K562 (cell line): ENCODE measurements around the gene MAP2K7. TPM values are rescaled to one million over a fixed set of nuclear protein-coding genes. Genes with fewer than 3 reads are reported as not detected.
A peak's percentile ranks its signal among the peaks of the same experiment; 100 is the strongest.

Experiments
- ARNT ChIP-seq, 2 experiments: fragments of 450-650 bp; IDR thresholded peaks; 2 replicates each; pipeline ENCODE4 v1.6.1; 2016; ENCODE audit warnings: mild to moderate bottlenecking in 1 of 2
- CBFA2T2 ChIP-seq: fragments of 450-650 bp; conservative IDR thresholded peaks from 2 replicates; pipeline ENCODE4 v1.6.1; 2017; ENCODE audit warnings: mild to moderate bottlenecking
- GATA2 ChIP-seq: sonication (generic); formaldehyde crosslinking; IDR thresholded peaks from 2 replicates; pipeline ENCODE4 v1.4.0; 2020; ENCODE audit warnings: mild to moderate bottlenecking, missing genetic modification reagents
- HBP1 ChIP-seq: fragments of 450-650 bp; formaldehyde crosslinking; IDR thresholded peaks from 2 replicates; pipeline ENCODE4 v1.4.0; 2022; ENCODE audit warnings: missing genetic modification characterization
- HDAC1 ChIP-seq, 2 experiments: fragments of 450-650 bp; IDR thresholded peaks; 2 replicates each; pipeline ENCODE4 v1.6.1; 2016 to 2017; ENCODE audit warnings: inconsistent platforms in 1 of 2, mild to moderate bottlenecking in 1 of 2, moderate library complexity in 1 of 2
- HSF4 ChIP-seq: fragments of 250-450 bp; sonication (Bioruptor Pico); IDR thresholded peaks from 2 replicates; pipeline ENCODE4 v2.1.2; 2022; ENCODE audit warnings: mild to moderate bottlenecking, moderate library complexity, borderline replicate concordance
- JUNB ChIP-seq: fragments of 450-650 bp; formaldehyde crosslinking; conservative IDR thresholded peaks from 2 replicates; pipeline ENCODE4 v1.4.0; 2020; ENCODE audit warnings: mild to moderate bottlenecking
- KAT7 ChIP-seq: sonication (generic); formaldehyde crosslinking; IDR thresholded peaks from 2 replicates; pipeline ENCODE4 v1.8.0; 2022; ENCODE audit warnings: missing genetic modification reagents, mild to moderate bottlenecking, borderline replicate concordance
- L3MBTL2 ChIP-seq: fragments of 450-650 bp; IDR thresholded peaks from 2 replicates; pipeline ENCODE4 v1.6.1; 2016; ENCODE audit warnings: mild to moderate bottlenecking, moderate library complexity
- MAFG ChIP-seq: fragments of 450-650 bp; conservative IDR thresholded peaks from 2 replicates; pipeline ENCODE4 v1.6.1; 2016; ENCODE audit warnings: missing genetic modification characterization, missing compliant biosample characterization
- MXI1 ChIP-seq: IDR thresholded peaks from 2 replicates; pipeline ENCODE4 v1.6.1; 2011; ENCODE audit warnings: low read depth, mild to moderate bottlenecking, improper control_type of control experiment, low read length
- NELFE ChIP-seq: IDR thresholded peaks from 2 replicates; pipeline ENCODE4 v1.6.1; 2011; ENCODE audit warnings: mild to moderate bottlenecking; ENCODE audit not compliant: insufficient read depth, insufficient read length
- PTBP1 ChIP-seq: fragments of 200-400 bp; formaldehyde crosslinking; IDR thresholded peaks from 2 replicates; pipeline ENCODE4 v1.6.1; 2017; ENCODE audit warnings: low read depth, low read length
- RAD51 ChIP-seq: fragments of 450-650 bp; IDR thresholded peaks from 2 replicates; pipeline ENCODE4 v1.7.1; 2016; ENCODE audit warnings: low read depth, mild to moderate bottlenecking, borderline replicate concordance
- SP1 ChIP-seq: sonication (generic); formaldehyde crosslinking; IDR thresholded peaks from 2 replicates; pipeline ENCODE4 v1.8.1; 2022; ENCODE audit warnings: mild to moderate bottlenecking, missing genetic modification reagents
- SRSF9 ChIP-seq: fragments of 200-400 bp; formaldehyde crosslinking; IDR thresholded peaks from 2 replicates; pipeline ENCODE4 v1.6.1; 2017; ENCODE audit warnings: low read depth, low read length, borderline replicate concordance
- ZNF561 ChIP-seq: fragments of 450-650 bp; formaldehyde crosslinking; conservative IDR thresholded peaks from 2 replicates; pipeline ENCODE4 v1.4.0; 2020; ENCODE audit warnings: mild to moderate bottlenecking, moderate library complexity
- ZNF764 ChIP-seq: fragments of 250-450 bp; sonication (Bioruptor Pico); IDR thresholded peaks from 2 replicates; pipeline ENCODE4 v1.4.0; 2020; ENCODE audit warnings: low read depth, mild to moderate bottlenecking, moderate library complexity
- ZSCAN32 ChIP-seq: fragments of 450-650 bp; formaldehyde crosslinking; IDR thresholded peaks from 2 replicates; pipeline ENCODE4 v1.4.0; 2020; ENCODE audit warnings: mild to moderate bottlenecking, moderate library complexity
- polyA plus RNA-seq, 8 experiments: library from polyadenylated mRNA; depleted of rRNA in 4 of 8; stranded (reverse) in 5 of 8; unstranded in 3 of 8; fragments of >200 nt; fragmentation: Nextera tagmentation in 2 of 8; fragmentation: Illumina TruSeq in 1 of 8; extraction: Ambion mirVana in 2 of 8; extraction: Trizol in 1 of 8; gene quantifications; 2 replicates each; pipeline versions ENCODE4 v1.2.1 to v1.2.3, GENCODE V29; 2011 to 2014; ENCODE audit warnings: inconsistent platforms in 1 of 8, missing spikeins in 1 of 8
- total RNA-seq, 7 experiments: library from RNA; depleted of rRNA in 6 of 7; stranded (reverse); fragments of >200 nt in 6 of 7; fragmentation: Illumina TruSeq in 2 of 7; extraction: Trizol in 2 of 7; gene quantifications; 2 replicates each; pipeline versions ENCODE4 v1.2.1 to v1.2.3, GENCODE V29; 2011 to 2021; ENCODE audit warnings: low replicate concordance in 1 of 7
- TF ChIP-seq, protein P1 (sequence below): sonication (generic); formaldehyde crosslinking; IDR thresholded peaks from 2 replicates; pipeline ENCODE4 v1.8.0; 2022; ENCODE audit warnings: mild to moderate bottlenecking, missing genetic modification reagents
- TF ChIP-seq, protein P2 (sequence below): sonication (generic); formaldehyde crosslinking; IDR thresholded peaks from 2 replicates; pipeline ENCODE4 v1.8.1; 2023; ENCODE audit warnings: mild to moderate bottlenecking, missing genetic modification reagents
- TF ChIP-seq, protein P3 (sequence below): sonication (generic); formaldehyde crosslinking; IDR thresholded peaks from 2 replicates; pipeline ENCODE4 v1.8.0; 2022; ENCODE audit warnings: missing genetic modification reagents, mild to moderate bottlenecking, borderline replicate concordance

MAP2K7 gene
- total and polyA plus RNA-seq, 9 of the 15 experiments (the other 6 are each of a cell fraction or from before 2014, with no cell fraction given) = 0.51 to 45.8 (median 14.1) TPM

DNA sequence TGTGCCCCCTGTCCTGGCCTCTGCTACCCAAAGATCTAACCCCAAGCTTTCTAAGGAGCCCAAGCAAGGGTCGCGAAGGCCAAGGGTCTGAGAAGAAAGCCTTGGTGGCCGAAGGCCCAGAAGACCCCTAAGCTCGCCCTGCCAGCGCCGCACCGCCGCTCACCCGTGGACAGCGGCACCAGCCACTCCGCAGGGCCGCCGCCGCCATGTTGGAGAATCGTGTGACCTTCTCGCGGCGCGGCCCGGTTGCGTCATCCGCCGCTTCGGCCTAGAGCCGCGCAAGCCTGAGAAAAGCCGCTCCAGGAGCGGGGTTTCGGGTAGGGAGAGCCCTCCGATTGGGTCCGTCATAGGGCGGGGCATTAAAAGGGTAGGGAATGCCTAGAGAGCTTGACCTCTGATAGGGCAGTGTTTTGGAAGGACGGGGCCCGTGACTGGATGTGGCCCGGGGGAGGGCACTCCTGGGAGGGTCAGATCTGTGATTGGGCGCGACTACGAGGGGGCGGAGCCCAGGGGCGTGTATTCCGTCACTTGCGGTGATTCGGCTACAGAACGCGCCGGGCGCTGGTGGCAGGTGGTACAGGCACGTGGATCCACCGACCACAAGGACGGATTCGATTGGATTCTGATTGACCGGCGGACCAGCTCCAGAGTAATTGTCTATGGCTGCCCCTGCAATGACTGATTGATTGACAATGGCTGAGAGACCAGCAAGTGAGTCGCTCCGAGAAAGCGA is 39.9 kb downstream of the MAP2K7 start, which contains the start of gene TIMM44 (continued):
- no peak for TF ChIP-seq SRSF9
- TF ChIP-seq JUNB (CRISPR knock-in tag) = peak; percentile 87
- TF ChIP-seq ZNF561 (CRISPR knock-in tag) = no peak
- peak; percentile 93; the same call in 1 of the 2 replicates for TF ChIP-seq SP1 (CRISPR knock-in tag)
- TF ChIP-seq MXI1 = peak; percentile 80; the same call in 1 of the 2 replicates
- TF ChIP-seq HBP1 (CRISPR knock-in tag) = no peak
- no peak for TF ChIP-seq PTBP1
- TF ChIP-seq L3MBTL2 = peak; percentile 92
- no peak for TF ChIP-seq ZNF764
- TF ChIP-seq RAD51 = peak; percentile 69
- no peak for TF ChIP-seq HSF4 (CRISPR knock-in tag)
- TF ChIP-seq GATA2 (CRISPR knock-in tag) = no peak
- TF ChIP-seq ARNT (IDR thresholded peaks at IDR 0.05) = no peak
- TF ChIP-seq MAFG (tag) = no peak
- peak; percentile 95 for TF ChIP-seq ZSCAN32 (CRISPR knock-in tag)
- TF ChIP-seq, protein P1, sequence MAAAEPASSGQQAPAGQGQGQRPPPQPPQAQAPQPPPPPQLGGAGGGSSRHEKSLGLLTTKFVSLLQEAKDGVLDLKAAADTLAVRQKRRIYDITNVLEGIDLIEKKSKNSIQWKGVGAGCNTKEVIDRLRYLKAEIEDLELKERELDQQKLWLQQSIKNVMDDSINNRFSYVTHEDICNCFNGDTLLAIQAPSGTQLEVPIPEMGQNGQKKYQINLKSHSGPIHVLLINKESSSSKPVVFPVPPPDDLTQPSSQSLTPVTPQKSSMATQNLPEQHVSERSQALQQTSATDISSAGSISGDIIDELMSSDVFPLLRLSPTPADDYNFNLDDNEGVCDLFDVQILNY (CRISPR knock-in tag) = peak; percentile 85; the same call in 1 of the 2 replicates
- TF ChIP-seq HDAC1 (IDR thresholded peaks at IDR 0.05) = peak in 1 of 2 experiments; percentile 99; a peak in 2 of 4 replicates
- peak; percentile 44; the same call in 1 of the 2 replicates for TF ChIP-seq KAT7
- TF ChIP-seq, protein P2, sequence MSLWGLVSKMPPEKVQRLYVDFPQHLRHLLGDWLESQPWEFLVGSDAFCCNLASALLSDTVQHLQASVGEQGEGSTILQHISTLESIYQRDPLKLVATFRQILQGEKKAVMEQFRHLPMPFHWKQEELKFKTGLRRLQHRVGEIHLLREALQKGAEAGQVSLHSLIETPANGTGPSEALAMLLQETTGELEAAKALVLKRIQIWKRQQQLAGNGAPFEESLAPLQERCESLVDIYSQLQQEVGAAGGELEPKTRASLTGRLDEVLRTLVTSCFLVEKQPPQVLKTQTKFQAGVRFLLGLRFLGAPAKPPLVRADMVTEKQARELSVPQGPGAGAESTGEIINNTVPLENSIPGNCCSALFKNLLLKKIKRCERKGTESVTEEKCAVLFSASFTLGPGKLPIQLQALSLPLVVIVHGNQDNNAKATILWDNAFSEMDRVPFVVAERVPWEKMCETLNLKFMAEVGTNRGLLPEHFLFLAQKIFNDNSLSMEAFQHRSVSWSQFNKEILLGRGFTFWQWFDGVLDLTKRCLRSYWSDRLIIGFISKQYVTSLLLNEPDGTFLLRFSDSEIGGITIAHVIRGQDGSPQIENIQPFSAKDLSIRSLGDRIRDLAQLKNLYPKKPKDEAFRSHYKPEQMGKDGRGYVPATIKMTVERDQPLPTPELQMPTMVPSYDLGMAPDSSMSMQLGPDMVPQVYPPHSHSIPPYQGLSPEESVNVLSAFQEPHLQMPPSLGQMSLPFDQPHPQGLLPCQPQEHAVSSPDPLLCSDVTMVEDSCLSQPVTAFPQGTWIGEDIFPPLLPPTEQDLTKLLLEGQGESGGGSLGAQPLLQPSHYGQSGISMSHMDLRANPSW = peak; percentile 73; the same call in 1 of the 2 replicates
- TF ChIP-seq NELFE = no peak
- TF ChIP-seq CBFA2T2 = no peak
- TF ChIP-seq, protein P3, sequence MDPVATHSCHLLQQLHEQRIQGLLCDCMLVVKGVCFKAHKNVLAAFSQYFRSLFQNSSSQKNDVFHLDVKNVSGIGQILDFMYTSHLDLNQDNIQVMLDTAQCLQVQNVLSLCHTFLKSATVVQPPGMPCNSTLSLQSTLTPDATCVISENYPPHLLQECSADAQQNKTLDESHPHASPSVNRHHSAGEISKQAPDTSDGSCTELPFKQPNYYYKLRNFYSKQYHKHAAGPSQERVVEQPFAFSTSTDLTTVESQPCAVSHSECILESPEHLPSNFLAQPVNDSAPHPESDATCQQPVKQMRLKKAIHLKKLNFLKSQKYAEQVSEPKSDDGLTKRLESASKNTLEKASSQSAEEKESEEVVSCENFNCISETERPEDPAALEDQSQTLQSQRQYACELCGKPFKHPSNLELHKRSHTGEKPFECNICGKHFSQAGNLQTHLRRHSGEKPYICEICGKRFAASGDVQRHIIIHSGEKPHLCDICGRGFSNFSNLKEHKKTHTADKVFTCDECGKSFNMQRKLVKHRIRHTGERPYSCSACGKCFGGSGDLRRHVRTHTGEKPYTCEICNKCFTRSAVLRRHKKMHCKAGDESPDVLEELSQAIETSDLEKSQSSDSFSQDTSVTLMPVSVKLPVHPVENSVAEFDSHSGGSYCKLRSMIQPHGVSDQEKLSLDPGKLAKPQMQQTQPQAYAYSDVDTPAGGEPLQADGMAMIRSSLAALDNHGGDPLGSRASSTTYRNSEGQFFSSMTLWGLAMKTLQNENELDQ (CRISPR knock-in tag) = no peak
